ENCODE measurements around the gene DPF1.
"Not testable (repeated sequence)": the region's sequence is repeated elsewhere in the genome, so short reads cannot be mapped to it uniquely, and the experiment has no call there.

DNA sequence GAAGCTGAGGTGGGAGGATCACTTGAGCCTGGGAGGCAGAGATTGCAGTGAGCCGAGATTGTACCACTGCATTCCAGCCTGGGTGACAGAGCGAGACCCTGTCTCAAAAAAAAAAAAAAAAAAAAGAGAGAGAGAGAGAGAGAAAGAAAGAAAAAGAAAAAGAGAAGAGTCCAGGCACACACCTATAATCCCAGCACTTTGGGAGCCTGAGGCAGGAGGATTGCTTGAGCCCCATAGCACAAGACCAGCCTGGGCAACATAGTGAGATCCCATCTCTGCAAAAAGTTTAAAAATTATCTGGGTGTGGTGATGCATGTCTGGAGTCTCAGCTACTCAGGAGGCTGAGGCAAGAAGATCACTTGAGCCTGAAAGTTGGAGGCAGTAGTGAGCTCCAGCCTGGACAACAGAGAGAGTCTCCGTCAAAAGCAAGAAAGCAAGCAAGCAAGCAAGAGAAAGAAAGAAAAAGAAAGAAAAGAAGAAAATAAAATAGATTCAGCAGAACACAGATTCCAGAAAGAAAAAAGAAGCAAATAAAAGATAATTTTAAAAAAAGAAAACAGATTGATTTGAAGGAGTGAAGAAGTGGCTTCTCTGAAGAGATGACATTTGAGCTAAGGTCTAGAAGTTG is 6.6 kb upstream of the DPF1 start:
- TF ChIP-seq, protein P1, sequence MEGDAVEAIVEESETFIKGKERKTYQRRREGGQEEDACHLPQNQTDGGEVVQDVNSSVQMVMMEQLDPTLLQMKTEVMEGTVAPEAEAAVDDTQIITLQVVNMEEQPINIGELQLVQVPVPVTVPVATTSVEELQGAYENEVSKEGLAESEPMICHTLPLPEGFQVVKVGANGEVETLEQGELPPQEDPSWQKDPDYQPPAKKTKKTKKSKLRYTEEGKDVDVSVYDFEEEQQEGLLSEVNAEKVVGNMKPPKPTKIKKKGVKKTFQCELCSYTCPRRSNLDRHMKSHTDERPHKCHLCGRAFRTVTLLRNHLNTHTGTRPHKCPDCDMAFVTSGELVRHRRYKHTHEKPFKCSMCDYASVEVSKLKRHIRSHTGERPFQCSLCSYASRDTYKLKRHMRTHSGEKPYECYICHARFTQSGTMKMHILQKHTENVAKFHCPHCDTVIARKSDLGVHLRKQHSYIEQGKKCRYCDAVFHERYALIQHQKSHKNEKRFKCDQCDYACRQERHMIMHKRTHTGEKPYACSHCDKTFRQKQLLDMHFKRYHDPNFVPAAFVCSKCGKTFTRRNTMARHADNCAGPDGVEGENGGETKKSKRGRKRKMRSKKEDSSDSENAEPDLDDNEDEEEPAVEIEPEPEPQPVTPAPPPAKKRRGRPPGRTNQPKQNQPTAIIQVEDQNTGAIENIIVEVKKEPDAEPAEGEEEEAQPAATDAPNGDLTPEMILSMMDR (conservative IDR thresholded peaks at IDR 0.05): not testable (repeated sequence)
- not testable (repeated sequence) for TF ChIP-seq ZFX (IDR thresholded peaks at IDR 0.05)

All from C4-2B (cell line).